Panc1 (cell line): ENCODE data around the gene TBX1.

ENCODE experiments used
- TCF7L2 ChIP-seq: IDR thresholded peaks from 2 replicates; pipeline ENCODE4 v1.6.1; 2011; ENCODE audit warnings: mild to moderate bottlenecking, low read depth, low read length, inconsistent platforms
- TF ChIP-seq, protein P1 (sequence below): fragments of 450-650 bp; IDR thresholded peaks from 2 replicates; pipeline ENCODE4 v1.5.1; 2017; ENCODE audit warnings: mild to moderate bottlenecking

DNA sequence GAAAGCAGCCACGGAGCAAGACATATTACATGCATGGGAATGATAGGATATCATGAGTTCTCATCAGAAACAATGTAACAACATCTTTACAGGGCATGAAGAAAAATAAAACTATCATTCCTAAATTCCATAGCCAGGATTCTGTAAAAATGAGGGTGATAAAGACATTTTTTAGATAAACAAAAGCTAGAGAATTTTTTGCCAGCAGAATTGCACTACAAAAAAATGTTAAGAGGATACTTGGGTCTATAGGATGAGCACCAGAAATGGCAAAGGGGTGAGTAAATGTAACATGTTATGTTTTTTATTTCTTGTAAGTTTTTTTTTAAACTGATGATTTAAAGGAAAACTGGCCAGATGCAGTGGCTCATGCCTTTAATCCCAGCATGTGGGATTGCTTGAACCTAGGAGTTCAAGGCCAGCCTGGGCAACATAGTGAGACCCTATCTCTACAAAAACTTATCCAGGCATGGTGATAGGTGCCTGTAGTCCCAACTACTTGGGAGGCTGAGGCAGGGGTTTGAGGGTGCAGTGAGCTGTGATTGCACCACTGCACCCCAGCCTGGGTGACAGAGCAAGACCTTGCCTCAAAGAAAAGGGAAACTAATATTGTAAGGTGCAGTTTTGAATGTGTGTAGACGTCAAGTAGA is 33.2 kb downstream of the TBX1 start:
- TF ChIP-seq, protein P1, sequence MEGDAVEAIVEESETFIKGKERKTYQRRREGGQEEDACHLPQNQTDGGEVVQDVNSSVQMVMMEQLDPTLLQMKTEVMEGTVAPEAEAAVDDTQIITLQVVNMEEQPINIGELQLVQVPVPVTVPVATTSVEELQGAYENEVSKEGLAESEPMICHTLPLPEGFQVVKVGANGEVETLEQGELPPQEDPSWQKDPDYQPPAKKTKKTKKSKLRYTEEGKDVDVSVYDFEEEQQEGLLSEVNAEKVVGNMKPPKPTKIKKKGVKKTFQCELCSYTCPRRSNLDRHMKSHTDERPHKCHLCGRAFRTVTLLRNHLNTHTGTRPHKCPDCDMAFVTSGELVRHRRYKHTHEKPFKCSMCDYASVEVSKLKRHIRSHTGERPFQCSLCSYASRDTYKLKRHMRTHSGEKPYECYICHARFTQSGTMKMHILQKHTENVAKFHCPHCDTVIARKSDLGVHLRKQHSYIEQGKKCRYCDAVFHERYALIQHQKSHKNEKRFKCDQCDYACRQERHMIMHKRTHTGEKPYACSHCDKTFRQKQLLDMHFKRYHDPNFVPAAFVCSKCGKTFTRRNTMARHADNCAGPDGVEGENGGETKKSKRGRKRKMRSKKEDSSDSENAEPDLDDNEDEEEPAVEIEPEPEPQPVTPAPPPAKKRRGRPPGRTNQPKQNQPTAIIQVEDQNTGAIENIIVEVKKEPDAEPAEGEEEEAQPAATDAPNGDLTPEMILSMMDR: no peak
- no peak for TF ChIP-seq TCF7L2
